Breast epithelium (tissue), 3 donors: ENCODE measurements around the gene HOXA6.

ENCODE experiments used
- POLR2A ChIP-seq: fragments of 450-650 bp; IDR thresholded peaks from one replicate; pipeline ENCODE4 v1.6.1; 2016; ENCODE audit warnings: antibody characterized with exemption, mild to moderate bottlenecking, moderate library complexity
- TF ChIP-seq, protein P1 (sequence below), 3 donors: fragments of 450-650 bp; IDR thresholded peaks; one replicate each; pipeline ENCODE4 v1.5.1; 2016 to 2017; ENCODE audit warnings: antibody characterized with exemption in 3 of 3, mild to moderate bottlenecking in 3 of 3, moderate library complexity in 3 of 3

DNA sequence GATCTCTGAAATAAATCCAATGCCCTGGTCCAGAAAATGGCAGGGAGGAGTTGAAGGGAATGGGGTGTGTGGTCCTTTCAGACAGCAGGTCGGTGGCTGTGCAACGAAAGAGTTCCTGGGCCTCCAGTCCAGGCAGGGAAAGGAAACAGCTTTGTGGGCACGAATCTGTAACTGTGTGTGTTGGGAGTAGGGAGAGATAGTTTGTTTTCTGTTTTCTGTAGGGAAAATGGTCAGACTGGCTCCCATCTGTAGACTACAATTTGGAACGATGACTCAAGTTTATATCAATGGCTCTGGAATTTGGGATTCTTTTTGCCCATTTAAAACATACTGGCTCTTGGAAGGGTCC is 20.3 kb upstream of the HOXA6 start:
- TF ChIP-seq, protein P1, sequence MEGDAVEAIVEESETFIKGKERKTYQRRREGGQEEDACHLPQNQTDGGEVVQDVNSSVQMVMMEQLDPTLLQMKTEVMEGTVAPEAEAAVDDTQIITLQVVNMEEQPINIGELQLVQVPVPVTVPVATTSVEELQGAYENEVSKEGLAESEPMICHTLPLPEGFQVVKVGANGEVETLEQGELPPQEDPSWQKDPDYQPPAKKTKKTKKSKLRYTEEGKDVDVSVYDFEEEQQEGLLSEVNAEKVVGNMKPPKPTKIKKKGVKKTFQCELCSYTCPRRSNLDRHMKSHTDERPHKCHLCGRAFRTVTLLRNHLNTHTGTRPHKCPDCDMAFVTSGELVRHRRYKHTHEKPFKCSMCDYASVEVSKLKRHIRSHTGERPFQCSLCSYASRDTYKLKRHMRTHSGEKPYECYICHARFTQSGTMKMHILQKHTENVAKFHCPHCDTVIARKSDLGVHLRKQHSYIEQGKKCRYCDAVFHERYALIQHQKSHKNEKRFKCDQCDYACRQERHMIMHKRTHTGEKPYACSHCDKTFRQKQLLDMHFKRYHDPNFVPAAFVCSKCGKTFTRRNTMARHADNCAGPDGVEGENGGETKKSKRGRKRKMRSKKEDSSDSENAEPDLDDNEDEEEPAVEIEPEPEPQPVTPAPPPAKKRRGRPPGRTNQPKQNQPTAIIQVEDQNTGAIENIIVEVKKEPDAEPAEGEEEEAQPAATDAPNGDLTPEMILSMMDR (IDR thresholded peaks at IDR 0.05): no peak
- TF ChIP-seq POLR2A: no peak
